Adrenal gland (tissue), 12 donors: ENCODE measurements around the gene CCDC3. TPM values are rescaled to one million over a fixed set of nuclear protein-coding genes. Genes with fewer than 3 reads are reported as not detected.
A peak's percentile ranks its signal among the peaks of the same experiment; 100 is the strongest.

ENCODE experiments used
- DNase-seq, 7 donors: peaks; one replicate each; pipeline ENCODE4 v3.0.0-alpha.2; 2019 to 2020
- H3K27ac ChIP-seq, 5 donors: fragments of 200-600 bp; sonication (generic) in 4 of 5; 1 replicate in 3 of 5; 2 replicates in 2 of 5; pipeline versions ENCODE4 v1.5.1 to v1.8.0; 2016 to 2020; ENCODE audit warnings: mild to moderate bottlenecking in 1 of 5
- H3K27me3 ChIP-seq: fragments of 200-600 bp; 2 replicates; pipeline ENCODE4 v1.8.0; 2021
- H3K36me3 ChIP-seq, 2 donors: fragments of 200-600 bp; replicated peaks in 1 of 2; 1 replicate in 1 of 2; 2 replicates in 1 of 2; pipeline versions ENCODE4 v1.5.1 to v1.8.0; 2018 to 2022
- H3K4me1 ChIP-seq, 2 donors: fragments of 200-600 bp; replicated peaks in 1 of 2; 1 replicate in 1 of 2; 2 replicates in 1 of 2; pipeline versions ENCODE4 v1.5.1 to v1.8.0; 2018 to 2021
- H3K4me3 ChIP-seq, 4 donors: fragments of 200-600 bp; sonication (generic) in 3 of 4; one replicate each; pipeline ENCODE4 v1.5.1; 2016 to 2018
- H3K9me3 ChIP-seq, 3 donors: fragments of 200-600 bp; sonication (generic) in 1 of 3; replicated peaks in 1 of 3; 1 replicate in 2 of 3; 2 replicates in 1 of 3; pipeline versions ENCODE4 v1.5.1 to v1.8.0; 2016 to 2021
- POLR2A ChIP-seq, 2 donors: fragments of 450-650 bp; IDR thresholded peaks; one replicate each; pipeline ENCODE4 v1.6.1; 2017; ENCODE audit warnings: antibody characterized with exemption in 2 of 2, mild to moderate bottlenecking in 2 of 2, moderate library complexity in 1 of 2
- WGBS, 4 donors: extraction: QIAGEN DNeasy Blood & Tissue Kit in 2 of 4; methylation state at CpG; one replicate each; pipeline versions ENCODE4 v1.1.5 to v1.1.7; 2013 to 2017; 5-methylcytosine and 5-hydroxymethylcytosine counted together
- intact Hi-C, 2 donors: fragments of 100-400 bp; cut with DNase I; formaldehyde crosslinking; loops; one replicate each; pipeline versions ENCODE4 v1.14.1 to v1.15.0; 2022 to 2023
- polyA plus RNA-seq, 3 donors: library from polyadenylated mRNA; stranded (reverse); fragments of 200-250 nt in 2 of 3; fragments of 350-450 nt in 1 of 3; fragmentation: Illumina TruSeq in 1 of 3; extraction: RNeasy Lipid Tissue Mini Kit (QIAGEN cat#74804) in 1 of 3; gene quantifications; one replicate each; pipeline ENCODE4 v1.2.3, GENCODE V29; 2013 to 2014
- total RNA-seq, 9 donors: library from RNA; depleted of rRNA in 4 of 9; stranded (reverse); fragments of >200 nt in 4 of 9; fragments of 120-200 nt in 1 of 9; fragmentation: NEBNext Ultra II Directional in 1 of 9; extraction: Animal tissue kit (Norgen Biotek cat#: 25700) in 1 of 9; gene quantifications; one replicate each; pipeline versions ENCODE4 v1.1.0 to v1.2.4, GENCODE V29; 2013 to 2023
- TF ChIP-seq, protein P1 (sequence below), 6 experiments: fragments of 450-650 bp in 4 of 6; fragments of 200-600 bp in 2 of 6; sonication (generic) in 1 of 6; IDR thresholded peaks; 1 replicate in 5 of 6; 2 replicates in 1 of 6; pipeline versions ENCODE4 v1.5.1 to v1.8.0; 2016 to 2021; ENCODE audit warnings: antibody characterized with exemption in 6 of 6, mild to moderate bottlenecking in 2 of 6, moderate library complexity in 1 of 6
- donor health status: healthy with polysubstance abuse.
- donor health status: Bipolar disorder and iron deficiency.
- donor health status: DM: yes; HTN: yes; CAD: no.
- donor health status: DM: no; HTN: no; CAD: no.
- donor health status: DM: no; HTN: no; CAD: no.
- donor health status: DM: yes; HTN: yes; CAD: no.

Gene CCDC3
- total and polyA plus RNA-seq, 12 donors: 1.6 to 9.9 (median 5.8) TPM

DNA sequence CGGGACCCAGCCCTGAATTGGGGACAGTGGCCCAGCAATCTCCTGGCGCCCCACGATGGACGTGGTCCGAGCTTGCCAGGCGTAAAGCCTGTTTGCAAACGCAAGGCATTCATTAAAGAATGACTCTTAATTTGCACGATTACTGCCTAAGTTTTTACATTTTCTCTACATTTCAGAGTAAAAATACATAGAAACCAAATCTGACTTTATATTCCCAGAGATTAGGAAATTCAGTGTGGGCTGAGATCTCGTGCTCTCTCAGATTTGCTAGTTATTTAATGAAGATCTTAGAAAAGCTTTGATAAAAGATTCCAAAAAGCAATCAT is 337 bp upstream of the CCDC3 start:
- Histone ChIP-seq H3K9me3 (no peaks in the 10 kb centered on the region), H3K36me3 (no peaks in the 10 kb centered on the region), H3K27ac (no peak overlapping the region), H3K4me1 (no peaks in the 10 kb centered on the region), H3K27me3 (peaks cover 19% of the 10 kb centered on the region), H3K4me3 (peak overlapping the region in 1 of 4 donors; percentile 44)
- WGBS, 4 donors: 5 to 15% (median 10%) methylated on average over 3 to 9 of the region's 9 CpGs
- intact Hi-C loops: no loop called here
- no peak for DNase-seq
- TF ChIP-seq, protein P1, sequence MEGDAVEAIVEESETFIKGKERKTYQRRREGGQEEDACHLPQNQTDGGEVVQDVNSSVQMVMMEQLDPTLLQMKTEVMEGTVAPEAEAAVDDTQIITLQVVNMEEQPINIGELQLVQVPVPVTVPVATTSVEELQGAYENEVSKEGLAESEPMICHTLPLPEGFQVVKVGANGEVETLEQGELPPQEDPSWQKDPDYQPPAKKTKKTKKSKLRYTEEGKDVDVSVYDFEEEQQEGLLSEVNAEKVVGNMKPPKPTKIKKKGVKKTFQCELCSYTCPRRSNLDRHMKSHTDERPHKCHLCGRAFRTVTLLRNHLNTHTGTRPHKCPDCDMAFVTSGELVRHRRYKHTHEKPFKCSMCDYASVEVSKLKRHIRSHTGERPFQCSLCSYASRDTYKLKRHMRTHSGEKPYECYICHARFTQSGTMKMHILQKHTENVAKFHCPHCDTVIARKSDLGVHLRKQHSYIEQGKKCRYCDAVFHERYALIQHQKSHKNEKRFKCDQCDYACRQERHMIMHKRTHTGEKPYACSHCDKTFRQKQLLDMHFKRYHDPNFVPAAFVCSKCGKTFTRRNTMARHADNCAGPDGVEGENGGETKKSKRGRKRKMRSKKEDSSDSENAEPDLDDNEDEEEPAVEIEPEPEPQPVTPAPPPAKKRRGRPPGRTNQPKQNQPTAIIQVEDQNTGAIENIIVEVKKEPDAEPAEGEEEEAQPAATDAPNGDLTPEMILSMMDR (IDR thresholded peaks at IDR 0.05): no peak
- TF ChIP-seq POLR2A (IDR thresholded peaks at IDR 0.05): no peak

DNA sequence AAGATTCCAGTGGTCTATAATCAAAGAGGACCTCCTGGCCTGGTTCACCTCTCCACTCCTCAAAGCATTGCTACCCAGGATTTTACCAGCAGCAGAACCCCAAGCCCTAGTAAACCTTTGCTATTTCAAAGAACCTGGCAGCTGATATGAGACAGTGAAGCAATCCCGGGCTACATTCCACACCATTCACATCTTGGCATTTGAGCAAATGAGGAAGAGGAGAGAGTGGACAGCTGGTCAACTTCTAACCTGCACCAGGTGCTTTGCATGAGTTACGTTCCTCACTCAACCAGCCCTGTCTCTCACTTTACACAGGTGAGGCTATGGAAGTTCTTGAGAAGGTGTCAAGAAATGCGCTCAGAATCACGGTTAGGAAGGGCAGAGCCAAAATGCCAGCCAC is 1.1 kb downstream of the CCDC3 start:
- 66 to 76% (median 71%) methylated on average over 4 of the region's 4 CpGs for WGBS, 4 donors
- no peak overlapping the region for H3K27ac ChIP-seq
- no peak for TF ChIP-seq POLR2A (IDR thresholded peaks at IDR 0.05)
- TF ChIP-seq, protein P1 (IDR thresholded peaks at IDR 0.05): no peak
- intact Hi-C loops: no loop called here
- H3K9me3 ChIP-seq: no peaks in the 10 kb centered on the region
- DNase-seq: no peak
- H3K4me3 ChIP-seq: peak overlapping the region in 1 of 4 donors; percentile 44
- H3K36me3 ChIP-seq: no peaks in the 10 kb centered on the region
- H3K27me3 ChIP-seq: peaks cover 19% of the 10 kb centered on the region
- H3K4me1 ChIP-seq: no peaks in the 10 kb centered on the region

DNA sequence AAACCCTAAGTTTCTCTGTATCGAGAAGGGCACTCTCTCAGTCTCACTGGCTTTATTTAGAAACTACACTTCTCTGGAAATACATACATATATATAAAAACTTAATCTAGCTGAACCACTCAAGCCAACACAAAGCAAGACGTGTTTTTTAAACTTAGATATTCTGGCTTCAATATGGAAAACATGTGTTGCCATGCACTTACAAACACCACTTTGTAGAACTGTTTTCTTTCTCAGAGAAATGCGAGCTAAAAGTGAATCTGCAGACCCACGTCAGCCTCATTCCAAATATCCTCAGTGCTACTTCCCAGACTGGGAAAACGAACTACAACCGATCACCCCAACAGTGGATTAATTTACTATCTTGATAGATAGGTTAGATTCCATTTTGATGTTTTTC is 1.7 kb downstream of the CCDC3 start:
- H3K27ac ChIP-seq: no peak overlapping the region
- WGBS, 4 donors: 65 to 79% (median 73%) methylated on average over 6 of the region's 6 CpGs
- intact Hi-C loops: no loop called here

DNA sequence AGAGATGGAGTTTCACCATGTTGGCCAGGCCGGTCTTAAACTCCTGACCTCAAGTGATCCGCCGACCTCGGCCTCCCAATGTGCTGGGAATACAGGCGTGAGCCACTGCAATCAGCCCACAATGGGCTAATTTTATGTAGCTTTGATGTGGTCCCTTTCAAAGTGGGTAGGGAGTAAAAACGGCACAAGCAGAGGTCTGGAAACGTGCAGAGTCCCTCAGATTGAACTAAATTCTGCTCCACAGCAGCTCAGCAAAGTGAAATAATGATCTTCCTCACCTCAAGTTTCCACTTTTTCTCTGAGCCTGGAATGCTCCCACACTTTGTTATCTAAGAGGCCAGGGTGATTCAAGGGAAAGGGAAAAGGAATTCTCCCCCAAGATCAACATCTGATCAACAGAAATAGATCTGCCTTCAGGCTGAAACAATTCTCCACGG is 6.1 kb downstream of the CCDC3 start:
- no peak for DNase-seq
- H3K4me3 ChIP-seq: no peak overlapping the region
- no peaks in the 10 kb centered on the region for H3K4me1 ChIP-seq
- H3K27me3 ChIP-seq: no peaks in the 10 kb centered on the region
- intact Hi-C loops: no loop called here
- H3K27ac ChIP-seq: no peak overlapping the region
- no peaks in the 10 kb centered on the region for H3K9me3 ChIP-seq
- WGBS, 4 donors: 51 to 61% (median 59%) methylated on average over 8 of the region's 8 CpGs
- no peak for TF ChIP-seq POLR2A (IDR thresholded peaks at IDR 0.05)
- TF ChIP-seq, protein P1 (IDR thresholded peaks at IDR 0.05): no peak
- no peaks in the 10 kb centered on the region for H3K36me3 ChIP-seq

More for the DNA sequence above, 1.7 kb downstream of the CCDC3 start:
- H3K9me3 ChIP-seq: no peaks in the 10 kb centered on the region
- no peaks in the 10 kb centered on the region for H3K36me3 ChIP-seq
- peaks cover 19% of the 10 kb centered on the region for H3K27me3 ChIP-seq
- no peak for DNase-seq
- TF ChIP-seq POLR2A (IDR thresholded peaks at IDR 0.05): no peak
- TF ChIP-seq, protein P1 (IDR thresholded peaks at IDR 0.05): no peak
- no peaks in the 10 kb centered on the region for H3K4me1 ChIP-seq
- no peak overlapping the region for H3K4me3 ChIP-seq
